Neural progenitor cell (in vitro differentiated cells): ENCODE measurements around the gene SHTN1.

ENCODE experiments used
- EZH2 ChIP-seq: fragments of 200-600 bp; sonication (generic); IDR thresholded peaks from 2 replicates; pipeline ENCODE4 v1.6.1; 2017; ENCODE audit warnings: antibody characterized with exemption, mild to moderate bottlenecking, moderate library complexity
- TF ChIP-seq, protein P1 (sequence below): fragments of 200-600 bp; sonication (generic); IDR thresholded peaks from 2 replicates; pipeline ENCODE4 v1.5.1; 2017; ENCODE audit warnings: antibody characterized with exemption, mild to moderate bottlenecking

DNA sequence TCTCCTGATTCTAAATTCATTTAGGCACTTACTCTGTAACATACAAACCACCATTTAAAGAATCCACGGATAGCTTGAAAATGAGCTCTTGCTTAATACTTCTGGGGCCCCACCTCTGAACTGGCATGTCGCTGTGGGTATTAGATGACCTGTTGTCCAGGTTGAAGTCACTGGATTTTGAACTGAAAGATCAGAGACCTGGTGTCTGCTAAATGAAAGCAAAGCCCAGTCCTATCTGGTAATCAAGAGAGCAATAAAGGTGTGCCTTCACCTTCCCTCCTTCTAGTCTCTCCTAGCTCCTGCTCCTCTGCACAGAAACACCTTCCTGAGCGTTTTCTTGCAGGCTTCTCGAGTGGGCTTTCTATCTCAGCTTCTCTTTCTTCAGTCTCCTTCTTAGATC lies 151.3 kb downstream of the SHTN1 start:
- TF ChIP-seq, protein P1, sequence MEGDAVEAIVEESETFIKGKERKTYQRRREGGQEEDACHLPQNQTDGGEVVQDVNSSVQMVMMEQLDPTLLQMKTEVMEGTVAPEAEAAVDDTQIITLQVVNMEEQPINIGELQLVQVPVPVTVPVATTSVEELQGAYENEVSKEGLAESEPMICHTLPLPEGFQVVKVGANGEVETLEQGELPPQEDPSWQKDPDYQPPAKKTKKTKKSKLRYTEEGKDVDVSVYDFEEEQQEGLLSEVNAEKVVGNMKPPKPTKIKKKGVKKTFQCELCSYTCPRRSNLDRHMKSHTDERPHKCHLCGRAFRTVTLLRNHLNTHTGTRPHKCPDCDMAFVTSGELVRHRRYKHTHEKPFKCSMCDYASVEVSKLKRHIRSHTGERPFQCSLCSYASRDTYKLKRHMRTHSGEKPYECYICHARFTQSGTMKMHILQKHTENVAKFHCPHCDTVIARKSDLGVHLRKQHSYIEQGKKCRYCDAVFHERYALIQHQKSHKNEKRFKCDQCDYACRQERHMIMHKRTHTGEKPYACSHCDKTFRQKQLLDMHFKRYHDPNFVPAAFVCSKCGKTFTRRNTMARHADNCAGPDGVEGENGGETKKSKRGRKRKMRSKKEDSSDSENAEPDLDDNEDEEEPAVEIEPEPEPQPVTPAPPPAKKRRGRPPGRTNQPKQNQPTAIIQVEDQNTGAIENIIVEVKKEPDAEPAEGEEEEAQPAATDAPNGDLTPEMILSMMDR, result no peak
- no peak for TF ChIP-seq EZH2
